GM13977 (cell line): ENCODE measurements around the gene AKAP8L.

Experiments
- DNase-seq: peaks from one replicate; pipeline ENCODE4 v3.0.0; 2012; ENCODE audit warnings: low spot score
- in situ Hi-C: fragments of 300-500 bp; cut with MboI; formaldehyde crosslinking; loops from one replicate; pipeline ENCODE4 v1.12.0; 2022; ENCODE audit warnings: low sequenced_read_pairs, low pct_unique_long_range_greater_than_20kb, mixed read lengths, inconsistent platforms; ENCODE audit not compliant: unreplicated experiment
- TF ChIP-seq, protein P1 (sequence below): IDR thresholded peaks from 2 replicates; pipeline ENCODE4 v1.5.1; 2012; ENCODE audit warnings: mild to moderate bottlenecking, control low read depth; ENCODE audit not compliant: insufficient read depth; ENCODE audit errors: extremely low read depth, missing control alignments

AKAP8L gene

DNA sequence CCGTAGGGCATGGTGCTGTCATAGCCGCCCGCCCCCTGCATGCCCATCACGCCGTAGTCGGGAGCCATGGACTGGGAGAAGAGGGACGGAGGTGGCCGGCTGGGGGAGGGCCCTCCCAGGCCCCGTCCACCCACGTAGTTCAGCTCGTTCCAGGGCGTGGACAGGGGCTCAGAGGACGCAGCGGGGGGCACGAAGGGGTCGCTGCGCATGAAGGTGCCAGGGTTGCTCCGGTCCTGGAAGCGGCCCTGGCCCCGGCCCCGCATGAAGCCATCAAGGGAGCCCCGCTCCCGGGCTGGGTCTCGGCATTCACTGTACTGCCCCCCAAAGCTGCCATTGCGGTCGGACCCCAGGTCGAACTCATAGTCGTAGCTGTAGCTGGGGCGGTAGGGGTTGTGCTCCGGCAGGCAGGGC lies 45.9 kb downstream of the AKAP8L start:
- no peak for DNase-seq
- in situ Hi-C loops: no loop called here
- TF ChIP-seq, protein P1, sequence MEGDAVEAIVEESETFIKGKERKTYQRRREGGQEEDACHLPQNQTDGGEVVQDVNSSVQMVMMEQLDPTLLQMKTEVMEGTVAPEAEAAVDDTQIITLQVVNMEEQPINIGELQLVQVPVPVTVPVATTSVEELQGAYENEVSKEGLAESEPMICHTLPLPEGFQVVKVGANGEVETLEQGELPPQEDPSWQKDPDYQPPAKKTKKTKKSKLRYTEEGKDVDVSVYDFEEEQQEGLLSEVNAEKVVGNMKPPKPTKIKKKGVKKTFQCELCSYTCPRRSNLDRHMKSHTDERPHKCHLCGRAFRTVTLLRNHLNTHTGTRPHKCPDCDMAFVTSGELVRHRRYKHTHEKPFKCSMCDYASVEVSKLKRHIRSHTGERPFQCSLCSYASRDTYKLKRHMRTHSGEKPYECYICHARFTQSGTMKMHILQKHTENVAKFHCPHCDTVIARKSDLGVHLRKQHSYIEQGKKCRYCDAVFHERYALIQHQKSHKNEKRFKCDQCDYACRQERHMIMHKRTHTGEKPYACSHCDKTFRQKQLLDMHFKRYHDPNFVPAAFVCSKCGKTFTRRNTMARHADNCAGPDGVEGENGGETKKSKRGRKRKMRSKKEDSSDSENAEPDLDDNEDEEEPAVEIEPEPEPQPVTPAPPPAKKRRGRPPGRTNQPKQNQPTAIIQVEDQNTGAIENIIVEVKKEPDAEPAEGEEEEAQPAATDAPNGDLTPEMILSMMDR: no peak

DNA sequence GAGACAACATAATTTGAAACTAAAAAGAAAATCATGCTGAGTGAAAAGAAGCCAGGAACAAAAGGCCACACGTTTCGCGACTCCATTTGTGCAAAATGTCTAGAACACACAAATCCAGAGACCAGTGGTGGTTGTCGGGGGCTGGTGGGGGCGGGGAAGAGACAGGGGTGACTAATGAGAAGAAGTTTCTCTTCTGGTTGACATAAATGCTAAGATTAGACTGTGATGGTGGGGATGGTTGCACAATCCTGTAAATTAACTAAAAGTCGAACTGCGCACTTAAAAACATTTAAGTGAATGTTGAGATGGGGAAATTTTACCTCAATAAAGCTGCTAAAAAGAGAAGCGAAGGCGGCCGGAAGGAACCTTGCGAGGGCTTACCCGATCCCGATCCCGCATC lies 46.3 kb downstream of the AKAP8L start:
- in situ Hi-C loops: no loop called here
- no peak for DNase-seq
- TF ChIP-seq, protein P1: no peak

DNA sequence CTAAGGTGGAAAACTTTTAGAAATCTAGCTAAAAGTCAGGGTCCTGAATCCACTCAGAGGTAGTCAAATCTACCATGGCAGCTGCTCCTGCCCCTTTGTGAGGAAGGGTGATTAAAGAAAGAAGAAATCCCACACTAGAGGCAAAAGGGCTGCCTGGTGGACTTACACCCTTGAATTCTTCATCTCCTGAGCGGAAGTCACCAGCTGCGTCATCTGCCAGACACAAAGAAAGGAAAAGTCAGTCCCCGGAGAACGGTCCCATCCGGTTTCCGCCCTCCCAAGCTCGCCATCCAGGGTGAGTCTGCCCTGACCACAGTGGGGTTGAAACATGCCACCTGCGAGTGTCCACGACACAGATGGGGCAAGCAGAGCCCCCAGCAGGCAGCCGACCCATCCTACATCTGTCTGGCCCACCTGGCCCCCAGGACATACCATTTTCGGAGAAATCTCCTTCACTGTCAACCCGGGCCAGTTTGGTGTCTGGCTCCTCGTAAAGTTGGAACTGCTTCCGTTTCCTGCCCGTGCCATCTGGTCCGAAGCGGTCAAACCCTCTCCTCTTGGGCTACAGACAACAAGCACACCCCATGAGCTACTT lies 46.9 kb downstream of the AKAP8L start:
- TF ChIP-seq, protein P1: no peak
- DNase-seq: peak; percentile 20
- in situ Hi-C loops: no loop called here

DNA sequence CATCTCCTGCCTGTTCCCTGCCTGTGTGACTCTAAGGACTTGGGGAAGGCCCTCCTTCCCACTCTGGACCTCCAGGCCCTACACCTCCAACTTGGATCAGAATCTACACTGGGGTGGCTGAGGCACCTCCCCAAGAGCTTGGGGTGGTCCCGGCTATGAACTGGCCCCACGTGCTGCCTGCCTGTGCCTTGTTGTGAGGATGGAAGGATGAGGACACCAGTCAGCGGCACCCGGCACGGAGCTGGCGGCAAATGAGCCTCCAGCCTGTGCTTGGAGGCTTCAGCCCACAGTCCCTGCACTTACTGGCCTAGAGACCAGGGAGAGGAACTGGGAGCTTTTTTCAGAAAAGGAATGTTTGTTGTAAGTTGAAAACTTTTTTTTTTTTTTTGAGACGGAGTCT lies 47.7 kb downstream of the AKAP8L start:
- TF ChIP-seq, protein P1: no peak

DNA sequence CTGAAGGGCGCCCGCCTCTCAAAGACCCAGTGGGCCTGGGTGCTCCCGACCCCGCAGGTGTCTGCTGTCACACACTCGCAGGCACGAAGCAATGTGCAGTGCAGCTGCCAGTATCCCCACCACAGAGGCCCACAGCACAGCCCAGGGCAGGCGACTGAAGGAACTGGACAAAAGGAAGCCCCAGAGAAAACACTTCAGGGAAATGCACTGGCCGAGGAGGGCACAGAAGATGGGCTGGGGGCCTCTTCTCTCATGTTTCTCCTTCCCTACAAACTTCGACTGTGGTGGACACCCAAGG lies 49.2 kb downstream of the AKAP8L start:
- TF ChIP-seq, protein P1: no peak
- in situ Hi-C loops: no loop called here
- DNase-seq: no peak

More for the DNA sequence above, 47.7 kb downstream of the AKAP8L start:
- in situ Hi-C loops: no loop called here
- no peak for DNase-seq

DNA sequence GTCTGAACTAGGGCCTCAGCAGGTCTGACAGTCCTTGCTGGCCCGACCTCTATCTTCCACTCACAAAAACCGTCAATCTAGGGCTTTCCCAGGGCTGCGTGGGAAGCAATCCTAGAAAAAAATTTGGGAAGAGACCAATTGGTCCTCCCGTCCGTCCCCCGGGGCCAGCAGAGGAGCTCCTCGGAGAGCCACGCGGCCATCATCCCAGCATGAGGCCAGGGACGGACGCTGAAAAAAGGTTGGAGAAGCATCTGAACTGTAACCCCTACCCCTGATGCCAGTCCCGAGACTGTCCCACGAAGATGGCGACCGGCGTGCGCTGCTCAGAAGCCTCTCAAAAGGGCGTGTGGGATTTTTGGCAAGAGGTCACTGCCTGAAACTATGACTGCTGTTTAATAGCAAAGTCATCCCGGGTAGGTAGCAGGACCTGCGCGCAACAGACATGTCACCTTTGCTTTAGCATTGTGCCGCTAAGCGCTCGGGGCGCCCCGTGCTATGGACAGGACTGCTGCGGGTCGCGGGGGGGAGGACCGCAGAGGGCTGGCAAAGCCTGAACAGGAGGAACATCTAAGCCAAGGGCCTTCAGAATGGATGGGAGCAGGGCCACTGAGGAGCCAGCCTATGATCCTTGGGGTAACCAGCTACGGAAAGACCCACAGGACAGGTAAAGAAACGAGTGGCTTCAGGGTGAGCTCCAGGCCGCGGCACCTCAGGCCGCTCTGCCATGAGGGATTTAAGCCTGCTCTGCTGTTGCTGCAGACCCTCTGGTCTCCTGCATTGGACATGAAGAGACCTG lies 49.8 kb downstream of the AKAP8L start:
- TF ChIP-seq, protein P1: no peak
- DNase-seq: no peak
- in situ Hi-C loops: no loop called here
